Measurements from ENCODE around the gene PBX4. TPM values are rescaled to one million over a fixed set of nuclear protein-coding genes. Genes with fewer than 3 reads are reported as not detected.

PBX4 gene
- total RNA-seq, 1 experiment from 2014 or later: 8.3 TPM

DNA sequence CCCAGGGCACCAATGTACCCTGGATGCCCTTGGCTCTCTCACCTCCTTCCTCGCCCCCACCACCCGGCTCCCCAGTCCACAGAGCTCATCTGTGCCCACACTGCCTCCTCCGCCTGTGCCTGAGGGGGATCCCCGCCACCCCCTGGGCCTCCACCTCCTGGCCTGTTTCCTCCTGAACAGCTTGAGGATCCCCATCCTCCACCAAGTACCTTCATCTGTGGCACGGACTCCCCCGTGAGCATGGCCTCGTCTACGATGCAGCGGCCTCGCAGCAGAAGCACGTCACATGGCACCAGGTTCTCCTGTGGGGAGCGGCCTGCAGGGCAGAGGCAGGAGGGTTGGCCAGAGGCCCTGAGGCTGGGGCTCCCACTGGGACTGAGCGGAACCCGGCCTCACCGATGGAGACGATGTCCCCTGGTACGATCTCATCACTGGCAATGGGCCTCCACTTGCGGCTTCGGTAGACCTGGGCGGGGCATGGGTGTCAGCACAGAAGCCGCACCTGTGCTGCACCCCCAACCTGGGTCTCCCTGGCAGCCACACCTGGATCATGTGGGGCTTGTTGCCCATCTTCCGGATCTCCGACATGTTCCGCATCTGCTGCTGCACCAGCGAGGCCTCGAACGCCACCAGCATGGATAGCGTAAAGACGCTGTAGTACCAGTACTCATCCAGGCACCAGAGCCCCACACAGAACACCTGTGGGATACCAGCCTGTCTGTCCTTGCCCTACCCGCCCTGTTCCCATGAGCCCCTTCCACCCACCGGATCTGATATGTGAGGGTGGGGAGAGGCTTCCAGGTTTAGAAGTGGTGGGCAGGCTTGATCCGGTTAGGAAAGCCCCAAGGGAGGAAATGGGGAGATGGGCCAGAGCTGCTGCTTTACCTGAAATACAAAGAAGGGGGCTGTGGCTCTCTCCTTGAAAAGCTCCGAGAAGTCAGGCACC is 38.2 kb upstream of the PBX4 start:
- Histone ChIP-seq H3K9me3 (ENCODE audit: control insufficient read depth, insufficient read depth, low read depth, low read length) (no peaks in the 10 kb centered on the region), H3K4me3 (ENCODE audit: low read depth in 2 of 2, low read length in 2 of 2) (no peak overlapping the region), H3K27me3 (ENCODE audit: control insufficient read depth, insufficient read depth, low read length) (no peaks in the 10 kb centered on the region), H3K4me1 (ENCODE audit: control insufficient read depth, insufficient read depth, low read length) (no peaks in the 10 kb centered on the region; the same call in 1 of the 2 replicates), H3K36me3 (ENCODE audit: control insufficient read depth, insufficient read depth, low read length) (no peaks in the 10 kb centered on the region; the same call in 1 of the 2 replicates), H3K27ac (ENCODE audit: low read length) (no peak overlapping the region)
- ATAC-seq (no peak), DNase-seq (ENCODE audit: low read depth, low spot score) (no peak)
- in situ Hi-C loops (cut with HindIII; ENCODE audit: low pct_unique_long_range_greater_than_20kb, low sequenced_read_pairs) (no loop called here), intact Hi-C loops (cut with micrococcal nuclease; ENCODE audit: unreplicated experiment) (no loop called here)
- POLR2A ChIA-PET: no interaction called here
- CTCF ChIA-PET: no interaction called here
- TF ChIP-seq POLR2AphosphoS5 (IDR thresholded peaks at IDR 0.05; ENCODE audit: low read depth, low read length) (no peak), REST (IDR thresholded peaks at IDR 0.05; ENCODE audit: insufficient read depth in 1 of 2, low read depth in 2 of 2, low read length in 1 of 2) (no peak), SIN3A (IDR thresholded peaks at IDR 0.05; ENCODE audit: borderline replicate concordance, insufficient read depth, low read depth, low read length) (no peak), TCF7L2 (IDR thresholded peaks at IDR 0.05; ENCODE audit: low read depth, low read length) (no peak)
- TF ChIP-seq, protein P1, sequence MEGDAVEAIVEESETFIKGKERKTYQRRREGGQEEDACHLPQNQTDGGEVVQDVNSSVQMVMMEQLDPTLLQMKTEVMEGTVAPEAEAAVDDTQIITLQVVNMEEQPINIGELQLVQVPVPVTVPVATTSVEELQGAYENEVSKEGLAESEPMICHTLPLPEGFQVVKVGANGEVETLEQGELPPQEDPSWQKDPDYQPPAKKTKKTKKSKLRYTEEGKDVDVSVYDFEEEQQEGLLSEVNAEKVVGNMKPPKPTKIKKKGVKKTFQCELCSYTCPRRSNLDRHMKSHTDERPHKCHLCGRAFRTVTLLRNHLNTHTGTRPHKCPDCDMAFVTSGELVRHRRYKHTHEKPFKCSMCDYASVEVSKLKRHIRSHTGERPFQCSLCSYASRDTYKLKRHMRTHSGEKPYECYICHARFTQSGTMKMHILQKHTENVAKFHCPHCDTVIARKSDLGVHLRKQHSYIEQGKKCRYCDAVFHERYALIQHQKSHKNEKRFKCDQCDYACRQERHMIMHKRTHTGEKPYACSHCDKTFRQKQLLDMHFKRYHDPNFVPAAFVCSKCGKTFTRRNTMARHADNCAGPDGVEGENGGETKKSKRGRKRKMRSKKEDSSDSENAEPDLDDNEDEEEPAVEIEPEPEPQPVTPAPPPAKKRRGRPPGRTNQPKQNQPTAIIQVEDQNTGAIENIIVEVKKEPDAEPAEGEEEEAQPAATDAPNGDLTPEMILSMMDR (IDR thresholded peaks at IDR 0.05): no peak
- BruUV-seq (replicated peaks): no TSS peak

GRCh38 chr19:19655641-19656343 is 37.3 kb upstream of the PBX4 start:
- DNase-seq (ENCODE audit: low read depth, low spot score) (no peak), ATAC-seq (no peak)
- H3K4me1 ChIP-seq (ENCODE audit: control insufficient read depth, insufficient read depth, low read length): no peaks in the 10 kb centered on the region
- POLR2A ChIA-PET: no interaction called here
- no peaks in the 10 kb centered on the region for H3K9me3 ChIP-seq (ENCODE audit: control insufficient read depth, insufficient read depth, low read depth, low read length)
- H3K36me3 ChIP-seq (ENCODE audit: control insufficient read depth, insufficient read depth, low read length): no peaks in the 10 kb centered on the region; the same call in none of the 2 replicates
- H3K4me3 ChIP-seq (ENCODE audit: low read depth in 2 of 2, low read length in 2 of 2): no peak overlapping the region
- TF ChIP-seq, protein P1 (IDR thresholded peaks at IDR 0.05): no peak
- TF ChIP-seq TCF7L2 (IDR thresholded peaks at IDR 0.05; ENCODE audit: low read depth, low read length) (no peak), POLR2AphosphoS5 (IDR thresholded peaks at IDR 0.05; ENCODE audit: low read depth, low read length) (no peak), REST (IDR thresholded peaks at IDR 0.05; ENCODE audit: insufficient read depth in 1 of 2, low read depth in 2 of 2, low read length in 1 of 2) (no peak), SIN3A (IDR thresholded peaks at IDR 0.05; ENCODE audit: borderline replicate concordance, insufficient read depth, low read depth, low read length) (no peak)
- no peaks in the 10 kb centered on the region for H3K27me3 ChIP-seq (ENCODE audit: control insufficient read depth, insufficient read depth, low read length)
- no TSS peak for BruUV-seq (replicated peaks)
- in situ Hi-C loops (cut with HindIII; ENCODE audit: low pct_unique_long_range_greater_than_20kb, low sequenced_read_pairs): no loop called here
- H3K27ac ChIP-seq (ENCODE audit: low read length): no peak overlapping the region
- intact Hi-C loops (cut with micrococcal nuclease; ENCODE audit: unreplicated experiment): no loop called here
- CTCF ChIA-PET: no interaction called here

Data from Panc1 (cell line).